Gastrocnemius medialis (tissue), 4 donors: ENCODE measurements around the gene FSTL1.

ENCODE experiments used
- POLR2A ChIP-seq, 2 donors: fragments of 450-650 bp; IDR thresholded peaks; one replicate each; pipeline ENCODE4 v1.6.1; 2017; ENCODE audit warnings: antibody characterized with exemption in 2 of 2, mild to moderate bottlenecking in 2 of 2, moderate library complexity in 2 of 2
- TF ChIP-seq, protein P1 (sequence below), 5 experiments: fragments of 450-650 bp in 3 of 5; fragments of 200-600 bp in 2 of 5; sonication (generic) in 2 of 5; IDR thresholded peaks in 4 of 5; conservative IDR thresholded peaks in 1 of 5; 1 replicate in 4 of 5; 2 replicates in 1 of 5; pipeline ENCODE4 v1.5.1; 2016 to 2019; ENCODE audit warnings: antibody characterized with exemption in 5 of 5, mild to moderate bottlenecking in 3 of 5, moderate library complexity in 3 of 5

DNA sequence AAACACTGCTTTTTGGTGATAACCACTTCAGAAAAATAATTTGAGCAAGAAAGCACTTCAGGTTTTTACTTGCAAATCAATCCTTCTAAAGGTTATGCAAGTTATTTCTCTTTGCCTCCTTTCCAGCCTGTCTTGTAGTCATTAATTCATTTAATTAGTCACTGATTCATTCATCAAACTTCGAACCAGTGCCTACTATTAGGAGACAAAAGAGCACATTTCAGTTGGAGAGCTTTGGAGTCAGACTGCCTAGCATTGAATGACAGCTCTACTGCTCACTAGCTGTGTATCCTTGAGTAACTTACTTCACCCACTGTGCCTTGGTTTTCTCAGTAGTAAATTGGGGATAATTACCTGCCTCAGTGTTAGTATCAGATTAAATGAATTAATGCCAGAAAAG, 86.7 kb downstream of the FSTL1 start:
- TF ChIP-seq, protein P1, sequence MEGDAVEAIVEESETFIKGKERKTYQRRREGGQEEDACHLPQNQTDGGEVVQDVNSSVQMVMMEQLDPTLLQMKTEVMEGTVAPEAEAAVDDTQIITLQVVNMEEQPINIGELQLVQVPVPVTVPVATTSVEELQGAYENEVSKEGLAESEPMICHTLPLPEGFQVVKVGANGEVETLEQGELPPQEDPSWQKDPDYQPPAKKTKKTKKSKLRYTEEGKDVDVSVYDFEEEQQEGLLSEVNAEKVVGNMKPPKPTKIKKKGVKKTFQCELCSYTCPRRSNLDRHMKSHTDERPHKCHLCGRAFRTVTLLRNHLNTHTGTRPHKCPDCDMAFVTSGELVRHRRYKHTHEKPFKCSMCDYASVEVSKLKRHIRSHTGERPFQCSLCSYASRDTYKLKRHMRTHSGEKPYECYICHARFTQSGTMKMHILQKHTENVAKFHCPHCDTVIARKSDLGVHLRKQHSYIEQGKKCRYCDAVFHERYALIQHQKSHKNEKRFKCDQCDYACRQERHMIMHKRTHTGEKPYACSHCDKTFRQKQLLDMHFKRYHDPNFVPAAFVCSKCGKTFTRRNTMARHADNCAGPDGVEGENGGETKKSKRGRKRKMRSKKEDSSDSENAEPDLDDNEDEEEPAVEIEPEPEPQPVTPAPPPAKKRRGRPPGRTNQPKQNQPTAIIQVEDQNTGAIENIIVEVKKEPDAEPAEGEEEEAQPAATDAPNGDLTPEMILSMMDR (IDR thresholded peaks at IDR 0.05 in 4 of 5, conservative IDR thresholded peaks at IDR 0.05 in 1 of 5), result no peak
- TF ChIP-seq POLR2A (IDR thresholded peaks at IDR 0.05), result no peak
